ENCODE results near the gene ROS1.
"Not testable (repeated sequence)": the region's sequence is repeated elsewhere in the genome, so short reads cannot be mapped to it uniquely, and the experiment has no call there.

ROS1 gene

GRCh38 chr6:117265410-117266256, 160.1 kb downstream of the ROS1 start, which contains the start of gene VGLL2:
Gene VGLL2 (plus strand): TSS chr6:117265558. CDS start chr6:117265764, 206 bp downstream.
- no peak for DNase-seq

DNA sequence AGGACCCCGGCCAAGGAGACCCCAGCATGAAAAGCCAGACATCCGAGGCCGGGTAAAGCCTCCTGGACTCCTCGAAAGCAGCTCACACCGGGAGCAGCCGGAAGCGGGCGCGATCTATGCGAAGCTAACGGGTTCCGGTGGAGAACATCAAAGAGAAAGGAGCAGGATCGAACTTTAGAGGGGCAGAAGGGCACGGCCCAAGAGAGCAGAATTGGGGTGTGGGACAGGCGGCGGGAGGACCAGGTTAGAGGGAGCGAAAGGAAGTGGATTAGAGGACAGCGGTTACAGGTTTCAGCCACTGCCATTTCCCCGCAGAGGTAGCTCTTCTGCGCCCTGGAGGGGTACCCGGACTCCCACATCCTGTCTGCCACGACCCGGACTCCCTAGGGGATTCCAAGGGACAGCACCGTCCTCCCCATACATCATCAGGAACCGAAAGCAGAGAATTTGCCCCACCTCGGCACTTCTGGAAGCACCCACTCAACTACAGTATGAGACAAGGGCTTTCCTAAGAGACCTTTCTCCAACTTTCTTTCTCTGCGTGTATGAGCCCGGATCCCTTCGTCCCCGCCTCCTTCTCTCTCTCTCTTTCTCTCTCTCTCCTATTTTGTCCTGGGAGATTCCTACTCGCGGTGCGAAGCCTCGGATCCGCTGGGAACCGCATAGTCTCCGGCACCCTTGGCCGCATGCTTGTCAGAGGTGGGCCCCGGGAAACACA, 160.9 kb downstream of the ROS1 start:
- DNase-seq, result no peak

DNA sequence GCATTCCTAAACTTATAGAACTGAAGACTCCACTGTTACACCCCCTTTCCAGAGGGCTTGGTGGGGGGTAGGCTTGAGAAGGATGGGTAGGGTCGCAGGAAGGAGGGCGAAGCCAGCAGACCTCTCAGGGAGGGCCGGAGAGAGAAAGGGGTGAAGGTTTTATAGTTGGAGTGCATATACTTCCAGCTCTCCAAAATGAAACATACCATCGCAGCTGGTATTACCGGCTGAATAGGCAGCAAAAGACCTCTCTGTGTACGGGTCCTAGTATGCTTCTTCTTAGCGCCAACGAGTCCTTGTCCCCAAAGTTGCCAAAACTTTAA, 161.4 kb downstream of the ROS1 start:
- no peak for DNase-seq

GRCh38 chr6:117263353-117263927, 162.3 kb downstream of the ROS1 start:
- no peak for DNase-seq

DNA sequence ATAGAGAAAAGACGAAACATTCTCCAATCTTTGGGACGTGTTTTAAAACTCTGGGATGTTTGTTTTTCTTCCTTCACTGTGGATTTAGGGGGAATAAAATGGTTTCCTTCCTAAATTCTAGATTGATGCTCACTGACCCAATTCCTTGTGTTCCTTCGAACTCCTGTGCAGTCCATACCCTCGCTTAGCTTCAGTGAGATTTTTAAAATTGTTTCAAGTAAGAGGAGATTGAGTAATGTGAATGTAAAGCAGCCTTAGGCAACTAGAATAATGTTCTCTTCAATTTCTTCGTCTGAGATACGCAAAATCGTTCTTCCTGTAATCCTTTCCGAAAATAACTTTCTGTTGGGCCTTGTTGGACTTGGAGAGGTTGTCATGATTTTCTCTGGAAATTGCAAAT, 162.9 kb downstream of the ROS1 start:
- no peak for DNase-seq

DNA sequence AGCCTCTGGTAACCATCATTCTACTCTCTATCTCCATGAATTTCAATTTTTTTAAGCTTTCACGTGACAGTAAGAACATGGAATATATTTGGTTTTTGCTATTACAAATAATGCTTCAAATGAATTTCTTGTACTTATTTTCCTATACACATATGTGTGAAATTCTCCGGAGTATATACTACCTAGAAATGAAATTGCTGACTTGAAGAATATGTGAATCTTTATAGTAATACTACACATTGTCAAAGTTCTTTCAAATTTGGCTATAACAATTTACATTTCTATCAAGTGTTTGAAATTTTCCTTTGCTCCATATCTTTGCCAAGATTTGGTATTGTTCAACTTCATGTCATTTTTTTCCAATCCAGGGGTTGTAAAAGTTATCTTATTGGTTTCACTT, 172.0 kb downstream of the ROS1 start:
- no peak for DNase-seq

DNA sequence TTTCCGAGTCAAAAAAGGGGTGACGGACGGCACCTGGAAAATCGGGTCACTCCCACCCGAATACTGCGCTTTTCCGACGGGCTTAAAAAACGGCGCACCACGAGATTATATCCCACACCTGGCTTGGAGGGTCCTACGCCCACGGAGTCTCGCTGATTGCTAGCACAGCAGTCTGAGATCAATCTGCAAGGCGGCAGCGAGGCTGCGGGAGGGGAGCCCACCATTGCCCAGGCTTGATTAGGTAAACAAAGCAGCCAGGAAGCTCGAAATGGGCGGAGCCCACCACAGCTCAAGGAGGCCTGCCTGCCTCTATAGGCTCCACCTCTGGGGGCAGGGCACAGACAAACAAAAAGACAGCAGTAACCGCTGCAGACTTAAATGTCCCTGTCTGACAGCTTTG, 180.8 kb downstream of the ROS1 start:
- not testable (repeated sequence) for DNase-seq

- not testable (repeated sequence) for DNase-seq
Observed at GRCh38 chr6:117244571-117244970, 181.2 kb downstream of the ROS1 start.
